Measurements from ENCODE around the gene CEPT1. TPM values are rescaled to one million over a fixed set of nuclear protein-coding genes. Genes with fewer than 3 reads are reported as not detected.

Gene CEPT1
- total and polyA plus RNA-seq, 8 donors: 4.6 to 71.4 (median 13.5) TPM

GRCh38 chr1:111202366-111202706 lies 62.3 kb downstream of the CEPT1 start:
- 84 to 100% (median 88%) methylated on average over 1 of the region's 1 CpG for WGBS, 5 donors
- intact Hi-C loops (cut with DNase I; ENCODE audit: low total_unique reads): no loop called here
- Histone ChIP-seq H3K27me3 (peaks cover 0 to 21% (median 0%) of the 10 kb centered on the region in 3 donors), H3K4me1 (peaks cover 43 to 84% (median 65%) of the 10 kb centered on the region in 4 donors), H3K27ac (peak overlapping the region; percentile 92 to 97 (median 96)), H3K4me3 (peak overlapping the region in 1 of 4 donors; percentile 69), H3K36me3 (peaks cover 5 to 16% (median 10%) of the 10 kb centered on the region in 4 donors), H3K9me3 (no peaks in the 10 kb centered on the region)
- no peak for TF ChIP-seq EP300 (IDR thresholded peaks at IDR 0.05)
- TF ChIP-seq POLR2AphosphoS5 (IDR thresholded peaks at IDR 0.05): peak in 2 of 3 donors; percentile 36 to 37
- peak; percentile 48 to 87 for DNase-seq

GRCh38 chr1:111202707-111203623 lies 62.9 kb downstream of the CEPT1 start:
- peak in 1 of 2 donors; percentile 56 for DNase-seq
- peaks cover 0 to 21% (median 0%) of the 10 kb centered on the region in 3 donors for H3K27me3 ChIP-seq
- WGBS, 5 donors: 27 to 72% (median 43%) methylated on average over 4 of the region's 4 CpGs
- no peak for TF ChIP-seq CTCF (IDR thresholded peaks at IDR 0.05)
- no peak for TF ChIP-seq POLR2A (IDR thresholded peaks at IDR 0.05)
- TF ChIP-seq POLR2AphosphoS5 (IDR thresholded peaks at IDR 0.05): no peak
- no peak for TF ChIP-seq EP300 (IDR thresholded peaks at IDR 0.05)
- peaks cover 43 to 77% (median 63%) of the 10 kb centered on the region in 4 donors for H3K4me1 ChIP-seq
- no peaks in the 10 kb centered on the region for H3K9me3 ChIP-seq
- peaks cover 0 to 9% (median 5%) of the 10 kb centered on the region in 4 donors for H3K36me3 ChIP-seq
- intact Hi-C loops (cut with DNase I; ENCODE audit: low total_unique reads): no loop called here
- peak overlapping the region; percentile 92 to 97 (median 96) for H3K27ac ChIP-seq
- H3K4me3 ChIP-seq: peak overlapping the region; percentile 57 to 76 (median 72)

GRCh38 chr1:111203681-111204200 lies 63.7 kb downstream of the CEPT1 start:
- 1 to 9% (median 4%) methylated on average over 20 to 41 of the region's 41 CpGs for WGBS, 5 donors
- Histone ChIP-seq H3K9me3 (no peaks in the 10 kb centered on the region), H3K27me3 (peaks cover 0 to 21% (median 0%) of the 10 kb centered on the region in 3 donors), H3K27ac (peak overlapping the region; percentile 92 to 97 (median 96)), H3K4me1 (peaks cover 43 to 70% (median 60%) of the 10 kb centered on the region in 4 donors), H3K36me3 (peaks cover 0 to 2% (median under 1%) of the 10 kb centered on the region in 4 donors), H3K4me3 (peak overlapping the region; percentile 57 to 76 (median 72))
- intact Hi-C loops (cut with DNase I; ENCODE audit: low total_unique reads): no loop called here
- TF ChIP-seq POLR2AphosphoS5 (IDR thresholded peaks at IDR 0.05) (peak in 2 of 3 donors; percentile 48 to 59), EP300 (IDR thresholded peaks at IDR 0.05) (no peak), CTCF (IDR thresholded peaks at IDR 0.05) (no peak), POLR2A (IDR thresholded peaks at IDR 0.05) (peak in 1 of 4 donors; percentile 19)
- DNase-seq: peak; percentile 89 to 90

GRCh38 chr1:111204201-111204982 lies 64.4 kb downstream of the CEPT1 start:
- H3K4me3 ChIP-seq: peak overlapping the region; percentile 57 to 76 (median 72)
- intact Hi-C loops (cut with DNase I; ENCODE audit: low total_unique reads): no loop called here
- no peaks in the 10 kb centered on the region for H3K9me3 ChIP-seq
- peak; percentile 83 to 92 for DNase-seq
- TF ChIP-seq CTCF (IDR thresholded peaks at IDR 0.05): peak in 1 of 7 experiments; percentile 4
- no peak for TF ChIP-seq EP300 (IDR thresholded peaks at IDR 0.05)
- peak in 1 of 4 donors; percentile 30 for TF ChIP-seq POLR2A (IDR thresholded peaks at IDR 0.05)
- TF ChIP-seq POLR2AphosphoS5 (IDR thresholded peaks at IDR 0.05): peak in 2 of 3 donors; percentile 80 to 90
- no peaks in the 10 kb centered on the region for H3K36me3 ChIP-seq
- peak overlapping the region; percentile 92 to 97 (median 96) for H3K27ac ChIP-seq
- H3K27me3 ChIP-seq: peaks cover 0 to 21% (median 0%) of the 10 kb centered on the region in 3 donors
- WGBS, 5 donors: 3 to 6% (median 3%) methylated on average over 36 to 61 of the region's 61 CpGs
- H3K4me1 ChIP-seq: peaks cover 42 to 63% (median 55%) of the 10 kb centered on the region in 4 donors
